Rectal smooth muscle tissue (tissue), 1 donor: ENCODE measurements around the gene ZBTB20.

Experiments
- H3K27ac ChIP-seq: one replicate; pipeline ENCODE4 v1.7.0; 2013; ENCODE audit warnings: low read depth, low read length, inconsistent platforms
- H3K27me3 ChIP-seq: one replicate; pipeline ENCODE4 v1.7.0; 2013; ENCODE audit warnings: low read length; ENCODE audit not compliant: control insufficient read depth, insufficient read depth
- H3K36me3 ChIP-seq: one replicate; pipeline ENCODE4 v1.7.0; 2013; ENCODE audit warnings: low read length; ENCODE audit not compliant: control insufficient read depth, insufficient read depth
- H3K4me1 ChIP-seq: one replicate; pipeline ENCODE4 v1.7.0; 2013; ENCODE audit warnings: low read length; ENCODE audit not compliant: control insufficient read depth, insufficient read depth
- H3K4me3 ChIP-seq: one replicate; pipeline ENCODE4 v1.7.0; 2013; ENCODE audit warnings: low read length
- H3K9ac ChIP-seq: one replicate; pipeline ENCODE4 v1.7.0; 2013; ENCODE audit warnings: low read length

Gene ZBTB20

GRCh38 chr3:114615523-114616085, 531.5 kb downstream of the ZBTB20 start:
- Histone ChIP-seq H3K36me3 (no peaks in the 10 kb centered on the region), H3K4me1 (no peaks in the 10 kb centered on the region), H3K27ac (no peak overlapping the region), H3K4me3 (no peak overlapping the region), H3K27me3 (no peaks in the 10 kb centered on the region), H3K9ac (no peak overlapping the region)

- H3K4me1 ChIP-seq: no peaks in the 10 kb centered on the region
- no peaks in the 10 kb centered on the region for H3K27me3 ChIP-seq
- no peak overlapping the region for H3K4me3 ChIP-seq
- H3K27ac ChIP-seq: no peak overlapping the region
- no peak overlapping the region for H3K9ac ChIP-seq
- H3K36me3 ChIP-seq: no peaks in the 10 kb centered on the region
Measured at GRCh38 chr3:114609973-114610630, 537.0 kb downstream of the ZBTB20 start.

- Histone ChIP-seq H3K36me3 (no peaks in the 10 kb centered on the region), H3K27me3 (no peaks in the 10 kb centered on the region), H3K4me1 (no peaks in the 10 kb centered on the region), H3K27ac (no peak overlapping the region), H3K4me3 (no peak overlapping the region), H3K9ac (no peak overlapping the region)
Measured at GRCh38 chr3:114608293-114608692, 538.8 kb downstream of the ZBTB20 start.

GRCh38 chr3:114606336-114606735, 540.8 kb downstream of the ZBTB20 start:
- no peak overlapping the region for H3K4me3 ChIP-seq
- H3K36me3 ChIP-seq: no peaks in the 10 kb centered on the region
- no peak overlapping the region for H3K27ac ChIP-seq
- H3K9ac ChIP-seq: no peak overlapping the region
- no peaks in the 10 kb centered on the region for H3K27me3 ChIP-seq
- no peaks in the 10 kb centered on the region for H3K4me1 ChIP-seq

GRCh38 chr3:114600571-114600970, 546.5 kb downstream of the ZBTB20 start:
- Histone ChIP-seq H3K9ac (no peak overlapping the region), H3K36me3 (no peaks in the 10 kb centered on the region), H3K27me3 (no peaks in the 10 kb centered on the region), H3K4me1 (no peaks in the 10 kb centered on the region), H3K27ac (no peak overlapping the region), H3K4me3 (no peak overlapping the region)

GRCh38 chr3:114597871-114598270, 549.2 kb downstream of the ZBTB20 start:
- Histone ChIP-seq H3K27ac (no peak overlapping the region), H3K4me1 (no peaks in the 10 kb centered on the region), H3K36me3 (no peaks in the 10 kb centered on the region), H3K9ac (no peak overlapping the region), H3K27me3 (no peaks in the 10 kb centered on the region), H3K4me3 (no peak overlapping the region)

DNA sequence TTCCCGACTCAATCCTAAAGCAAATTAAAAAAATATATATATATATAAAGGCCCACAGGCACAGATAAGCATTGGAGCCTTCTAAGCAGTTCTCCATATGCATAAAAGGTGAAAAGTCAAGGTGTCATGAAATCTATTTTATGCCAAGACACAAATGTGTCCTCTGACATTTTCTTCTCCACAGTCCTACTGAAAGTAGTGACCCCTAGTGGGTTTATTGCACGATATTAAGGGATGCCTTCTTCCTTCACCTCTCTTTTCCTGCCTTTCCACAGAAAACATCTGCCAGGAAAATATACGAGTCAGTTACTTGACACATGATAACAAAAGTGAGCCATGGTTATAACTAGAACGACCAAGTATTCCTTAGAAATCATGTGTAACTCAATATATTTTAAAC, 550.1 kb downstream of the ZBTB20 start:
- Histone ChIP-seq H3K4me3 (no peak overlapping the region), H3K9ac (no peak overlapping the region), H3K36me3 (no peaks in the 10 kb centered on the region), H3K27me3 (no peaks in the 10 kb centered on the region), H3K27ac (no peak overlapping the region), H3K4me1 (no peaks in the 10 kb centered on the region)

DNA sequence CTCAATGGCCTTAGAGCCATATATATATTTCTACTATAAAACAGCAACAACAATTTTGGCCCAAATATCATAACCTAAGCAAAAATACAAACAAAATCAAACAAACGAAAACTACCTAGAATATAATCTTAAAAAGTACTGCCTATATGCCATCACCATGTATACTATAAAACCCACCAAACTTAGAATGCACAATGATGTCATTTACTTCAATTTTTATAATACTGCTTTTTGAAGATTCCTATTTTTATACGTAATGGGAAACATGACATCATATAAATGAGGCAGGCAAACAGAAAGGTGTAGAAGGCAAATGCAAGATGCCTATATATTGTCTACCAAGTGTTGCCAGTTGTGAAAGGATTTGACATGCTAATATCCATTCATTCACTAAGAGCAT, 550.9 kb downstream of the ZBTB20 start:
- H3K27ac ChIP-seq: no peak overlapping the region
- H3K27me3 ChIP-seq: no peaks in the 10 kb centered on the region
- H3K36me3 ChIP-seq: no peaks in the 10 kb centered on the region
- no peak overlapping the region for H3K4me3 ChIP-seq
- no peak overlapping the region for H3K9ac ChIP-seq
- no peaks in the 10 kb centered on the region for H3K4me1 ChIP-seq

DNA sequence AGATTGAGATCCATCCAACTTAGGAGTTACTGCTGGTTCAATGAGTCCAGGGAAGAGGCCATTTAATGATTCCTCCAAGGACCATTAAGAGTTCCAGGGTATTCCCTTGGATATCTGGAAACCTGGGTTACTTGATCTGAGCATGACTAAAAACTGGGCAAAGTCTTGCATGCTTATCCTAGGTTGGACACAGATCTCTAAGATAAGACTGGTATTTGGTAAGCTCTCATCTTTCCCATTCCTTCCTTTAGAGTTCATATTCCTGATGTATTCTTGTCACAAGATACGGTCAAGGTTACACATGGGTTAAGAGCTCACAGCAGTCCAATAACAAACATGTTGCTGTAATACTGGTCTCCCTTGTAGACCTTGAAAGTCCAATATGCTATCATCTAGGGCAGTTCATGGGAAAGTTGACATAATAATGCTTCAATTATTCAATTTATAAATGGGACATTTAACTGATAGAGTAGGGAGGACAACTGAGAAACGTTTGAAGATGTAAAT, 551.5 kb downstream of the ZBTB20 start:
- H3K9ac ChIP-seq: no peak overlapping the region
- no peak overlapping the region for H3K4me3 ChIP-seq
- H3K36me3 ChIP-seq: no peaks in the 10 kb centered on the region
- no peaks in the 10 kb centered on the region for H3K4me1 ChIP-seq
- H3K27ac ChIP-seq: no peak overlapping the region
- H3K27me3 ChIP-seq: no peaks in the 10 kb centered on the region

- no peak overlapping the region for H3K9ac ChIP-seq
- H3K27me3 ChIP-seq: no peaks in the 10 kb centered on the region
- H3K4me3 ChIP-seq: no peak overlapping the region
- peaks cover 2% of the 10 kb centered on the region for H3K36me3 ChIP-seq
- no peaks in the 10 kb centered on the region for H3K4me1 ChIP-seq
- H3K27ac ChIP-seq: no peak overlapping the region
Measured at GRCh38 chr3:114590309-114591047, 556.6 kb downstream of the ZBTB20 start.

DNA sequence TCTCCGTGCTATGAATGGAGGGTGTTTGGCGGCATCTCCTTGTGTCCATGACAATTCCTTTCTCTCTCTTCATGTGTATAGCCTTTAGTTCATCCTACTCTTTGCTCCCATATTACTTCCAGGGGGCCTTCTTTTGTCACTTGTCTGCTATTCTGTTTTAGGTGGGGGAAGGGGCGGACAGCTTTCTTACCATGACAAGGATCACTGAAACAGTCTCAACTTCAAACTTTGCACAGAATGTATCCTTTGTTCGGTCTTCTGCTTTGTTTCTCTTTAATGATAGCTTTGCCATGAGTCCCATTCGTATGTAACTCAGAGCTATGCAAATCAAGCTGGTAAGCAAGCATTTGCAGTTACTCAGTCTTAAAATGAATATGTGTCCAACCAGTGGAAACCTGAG, 559.1 kb downstream of the ZBTB20 start:
- H3K27ac ChIP-seq: no peak overlapping the region
- H3K4me3 ChIP-seq: no peak overlapping the region
- H3K4me1 ChIP-seq: no peaks in the 10 kb centered on the region
- H3K9ac ChIP-seq: no peak overlapping the region
- H3K27me3 ChIP-seq: no peaks in the 10 kb centered on the region
- peaks cover 2% of the 10 kb centered on the region for H3K36me3 ChIP-seq

DNA sequence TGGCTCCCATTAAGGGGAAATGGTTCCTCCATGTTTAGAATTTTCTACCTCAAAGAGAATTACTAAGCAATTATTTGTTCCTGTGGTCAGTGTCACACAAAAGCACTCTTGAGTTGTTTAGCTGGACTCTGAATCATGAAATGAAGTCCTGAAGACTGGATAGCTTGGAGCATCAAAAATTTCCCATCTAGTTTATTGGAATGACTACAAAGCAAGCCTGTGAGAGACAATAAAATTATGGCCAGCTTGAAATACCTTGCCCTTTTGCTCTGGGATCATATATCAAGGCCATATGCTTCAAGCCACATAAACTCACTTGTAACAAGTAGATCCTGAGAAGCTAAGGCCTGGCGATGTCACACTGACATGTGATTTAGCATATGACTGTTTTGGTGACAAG, 561.0 kb downstream of the ZBTB20 start:
- H3K36me3 ChIP-seq: peaks cover 2% of the 10 kb centered on the region
- H3K4me1 ChIP-seq: no peaks in the 10 kb centered on the region
- no peak overlapping the region for H3K27ac ChIP-seq

More for the DNA sequence above, 561.0 kb downstream of the ZBTB20 start:
- no peak overlapping the region for H3K9ac ChIP-seq
- no peaks in the 10 kb centered on the region for H3K27me3 ChIP-seq
- H3K4me3 ChIP-seq: no peak overlapping the region
